K562 (cell line): ENCODE measurements around the gene CCDC27. TPM values are rescaled to one million over a fixed set of nuclear protein-coding genes. Genes with fewer than 3 reads are reported as not detected.

Source experiments
- ATAC-seq: fragments of 200-7000 bp; cut with Tn5 transposase; 3 replicates; pipeline ENCODE4 v1.9.1; 2020; ENCODE audit warnings: moderate library complexity
- BruUV-seq: library from RNA; stranded (reverse); fragments of 400-500 nt; replicated peaks from 2 replicates; lab custom pipeline; 2021; lab: Mats Ljungman, UMichigan
- CTCF ChIA-PET: fragments of 300-600 bp; formaldehyde crosslinking; extraction: SDS; loops from one replicate; lab custom pipeline; 2021; ENCODE audit warnings: low intra/inter-chr PET ratio; lab: Yijun Ruan, JAX
- POLR2A ChIA-PET: fragments of 300-600, 350-650 bp; sonication (Branson Sonifier 250); formaldehyde crosslinking; extraction: SDS; loops from one replicate; lab custom pipeline; 2021; ENCODE audit warnings: antibody characterized with exemption, inconsistent platforms; lab: Yijun Ruan, JAX
- DNase-seq, 4 experiments: peaks; one replicate each; pipeline versions ENCODE4 v3.0.0 to v3.0.0-alpha.2; 2011 to 2018; ENCODE audit warnings: low spot score in 3 of 4, mixed read lengths in 3 of 4; ENCODE audit errors: extremely low read depth in 1 of 4
- FAIRE-seq: peaks from 2 replicates; lab custom pipeline; 2011; peaks lifted over from hg19 to GRCh38; lab: Jason Lieb, UNC
- H2AFZ ChIP-seq: 2 replicates; pipeline ENCODE4 v1.6.0; 2011; ENCODE audit warnings: low read depth, low read length, control low read depth, inconsistent platforms
- H3K27ac ChIP-seq: fragments of 200-600 bp; 3 replicates; pipeline ENCODE4 v1.8.0; 2011; ENCODE audit warnings: low read depth, mild to moderate bottlenecking, control low read depth, inconsistent platforms, low read length, moderate library complexity, mixed read lengths; ENCODE audit errors: extremely low read depth
- H3K27me3 ChIP-seq, 2 experiments: fragments of 300-600 bp in 1 of 2; 2 replicates in 1 of 2; 3 replicates in 1 of 2; pipeline versions ENCODE4 v1.6.0 to v1.8.0; 2011; ENCODE audit warnings: inconsistent platforms in 2 of 2, low read length in 2 of 2, mild to moderate bottlenecking in 1 of 2, mixed read lengths in 1 of 2, moderate library complexity in 1 of 2; ENCODE audit not compliant: control insufficient read depth in 2 of 2, insufficient read depth in 2 of 2
- H3K36me3 ChIP-seq: fragments of 300-600 bp; 3 replicates; pipeline ENCODE4 v1.8.0; 2011; ENCODE audit warnings: mild to moderate bottlenecking, low read length, inconsistent platforms; ENCODE audit not compliant: control insufficient read depth, insufficient read depth
- H3K4me1 ChIP-seq, 2 experiments: fragments of 200-600 bp in 1 of 2; replicated peaks in 1 of 2; 2 replicates in 1 of 2; 3 replicates in 1 of 2; pipeline versions ENCODE4 v1.5.1 to v1.8.0; 2011; ENCODE audit warnings: inconsistent platforms in 2 of 2, low read length in 2 of 2, mild to moderate bottlenecking in 1 of 2, mixed read lengths in 1 of 2, moderate library complexity in 1 of 2; ENCODE audit not compliant: control insufficient read depth in 2 of 2, insufficient read depth in 2 of 2
- H3K4me2 ChIP-seq: 2 replicates; pipeline ENCODE4 v1.6.1; 2011; ENCODE audit warnings: low read length, control low read depth, inconsistent platforms, mixed read lengths; ENCODE audit not compliant: insufficient read depth
- H3K4me3 ChIP-seq: fragments of 200-600 bp; sonication (generic), shearing (Covaris generic); 2 replicates; pipeline ENCODE4 v1.5.1; 2016; ENCODE audit warnings: control low read depth, inconsistent platforms
- H3K79me2 ChIP-seq: fragments of 200-600 bp; 3 replicates; pipeline ENCODE4 v1.8.0; 2011; ENCODE audit warnings: low read length, inconsistent platforms; ENCODE audit not compliant: control insufficient read depth, insufficient read depth
- H3K9ac ChIP-seq, 2 experiments: 2 replicates each; pipeline versions ENCODE4 v1.6.0 to v1.6.1; 2011; ENCODE audit warnings: low read depth in 2 of 2, low read length in 2 of 2, control low read depth in 1 of 2, inconsistent platforms in 1 of 2, mild to moderate bottlenecking in 1 of 2, mixed read lengths in 1 of 2; ENCODE audit not compliant: insufficient read depth in 1 of 2
- H3K9me1 ChIP-seq: one replicate; pipeline ENCODE4 v1.6.0; 2011; ENCODE audit warnings: inconsistent platforms, mild to moderate bottlenecking, low read length, moderate library complexity; ENCODE audit not compliant: control insufficient read depth, insufficient read depth
- H3K9me3 ChIP-seq: replicated peaks from 2 replicates; pipeline ENCODE4 v1.5.1; 2011; ENCODE audit warnings: low read depth, low read length, inconsistent platforms; ENCODE audit not compliant: control insufficient read depth, insufficient read depth
- H4K20me1 ChIP-seq: replicated peaks from 2 replicates; pipeline ENCODE4 v1.6.1; 2011; ENCODE audit warnings: low read length, inconsistent platforms, mixed read lengths; ENCODE audit not compliant: control insufficient read depth, insufficient read depth
- ERF ChIP-seq: fragments of 450-650 bp; formaldehyde crosslinking; IDR thresholded peaks from 2 replicates; pipeline ENCODE4 v1.4.0; 2020; ENCODE audit warnings: mild to moderate bottlenecking, mixed read lengths
- HDAC3 ChIP-seq: fragments of 450-650 bp; IDR thresholded peaks from 2 replicates; pipeline ENCODE4 v1.6.1; 2018; ENCODE audit warnings: borderline replicate concordance, mild to moderate bottlenecking, moderate library complexity; ENCODE audit not compliant: partially characterized antibody
- POLR2G ChIP-seq: fragments of 200-400 bp; formaldehyde crosslinking; IDR thresholded peaks from 2 replicates; pipeline ENCODE4 v1.6.1; 2017; ENCODE audit warnings: low read depth, mild to moderate bottlenecking, antibody characterized with exemption, low read length, moderate library complexity
- RFX5 ChIP-seq: IDR thresholded peaks from 2 replicates; pipeline ENCODE4 v1.6.1; 2011; ENCODE audit warnings: low read depth, mild to moderate bottlenecking, improper control_type of control experiment, low read length
- SLC30A9 ChIP-seq: fragments of 250-450 bp; sonication (Bioruptor Pico); IDR thresholded peaks from 2 replicates; pipeline ENCODE4 v1.8.0; 2022; ENCODE audit warnings: mild to moderate bottlenecking, moderate library complexity
- WGBS: fragments of 100-300 bp; shearing (Covaris generic); methylation state at CpG from one replicate; pipeline ENCODE4 v1.1.6; 2016; ENCODE audit warnings: low coverage, mixed read lengths; ENCODE audit not compliant: insufficient coverage; ENCODE audit errors: missing lambda C conversion rate; 5-methylcytosine and 5-hydroxymethylcytosine counted together
- in situ Hi-C: fragments of 300-500 bp; cut with MboI; formaldehyde crosslinking; loops from 4 replicates; pipeline ENCODE4 v1.15.0; 2018; ENCODE audit warnings: inconsistent platforms, mixed read lengths
- intact Hi-C: fragments of 100-400 bp; cut with micrococcal nuclease; formaldehyde crosslinking; loops from 2 replicates; pipeline ENCODE4 v1.14.2; 2022
- polyA plus RNA-seq, 8 experiments: library from polyadenylated mRNA; depleted of rRNA in 4 of 8; stranded (reverse) in 5 of 8; unstranded in 3 of 8; fragments of >200 nt; fragmentation: Nextera tagmentation in 2 of 8; fragmentation: Illumina TruSeq in 1 of 8; extraction: Ambion mirVana in 2 of 8; extraction: Trizol in 1 of 8; gene quantifications; 2 replicates each; pipeline versions ENCODE4 v1.2.1 to v1.2.3, GENCODE V29; 2011 to 2014; ENCODE audit warnings: inconsistent platforms in 1 of 8, missing spikeins in 1 of 8
- total RNA-seq, 7 experiments: library from RNA; depleted of rRNA in 6 of 7; stranded (reverse); fragments of >200 nt in 6 of 7; fragmentation: Illumina TruSeq in 2 of 7; extraction: Trizol in 2 of 7; gene quantifications; 2 replicates each; pipeline versions ENCODE4 v1.2.1 to v1.2.3, GENCODE V29; 2011 to 2021; ENCODE audit warnings: low replicate concordance in 1 of 7

The CCDC27 gene
- total and polyA plus RNA-seq, 9 of the 15 experiments (the other 6 are each of a cell fraction or from before 2014, with no cell fraction given) = 0.01 to 0.04 TPM; not detected in 7

- H3K27me3 ChIP-seq = peaks cover 0 to 27% of the 10 kb centered on the region in 2 experiments; a peak in 3 of 5 replicates
- intact Hi-C loops = no loop called here
- no peak overlapping the region for H2AFZ ChIP-seq
- DNase-seq (no peak), FAIRE-seq (no peak), ATAC-seq (no peak)
- TF ChIP-seq POLR2G (0 out of 2 replicates have a peak, but pooled peaks have one; percentile 18), HDAC3 (no peak)
- no peaks in the 10 kb centered on the region for H3K79me2 ChIP-seq
- BruUV-seq = no TSS peak
- no peak overlapping the region for H3K9ac ChIP-seq
- ChIA-PET CTCF (no interaction called here), POLR2A (interaction anchor here (0.9 to 3.7 kb wide), 4 partner anchors 7 to 17 kb away, joined by 3 to 14 read pairs (median 4); partner anchors contain the start of gene CCDC27)
- H3K36me3 ChIP-seq = no peaks in the 10 kb centered on the region
- no peaks in the 10 kb centered on the region for H4K20me1 ChIP-seq
- no peaks in the 10 kb centered on the region for H3K9me1 ChIP-seq
- in situ Hi-C loops = no loop called here
- no peak overlapping the region for H3K27ac ChIP-seq
- 27% methylated on average over 15 of the region's 15 CpGs for WGBS
- no peaks in the 10 kb centered on the region for H3K9me3 ChIP-seq
- H3K4me1 ChIP-seq = peaks cover 13 to 44% of the 10 kb centered on the region in 2 experiments; a peak in 4 of 5 replicates
- H3K4me3 ChIP-seq = no peak overlapping the region
- H3K4me2 ChIP-seq = no peak overlapping the region
Observed at GRCh38 chr1:3762151-3762872, 10.1 kb downstream of the CCDC27 start.

- Histone ChIP-seq H3K4me2 (no peak overlapping the region), H3K9me3 (no peaks in the 10 kb centered on the region), H3K9ac (peak overlapping the region in 1 of 2 experiments; percentile 50; a peak in 1 of 4 replicates), H3K36me3 (no peaks in the 10 kb centered on the region), H4K20me1 (no peaks in the 10 kb centered on the region), H3K79me2 (no peaks in the 10 kb centered on the region), H3K27me3 (peaks cover 0 to 27% of the 10 kb centered on the region in 2 experiments; a peak in 3 of 5 replicates), H3K27ac (no peak overlapping the region), H3K4me3 (no peak overlapping the region), H2AFZ (no peak overlapping the region), H3K4me1 (peaks cover 16 to 47% of the 10 kb centered on the region in 2 experiments; a peak in 4 of 5 replicates), H3K9me1 (no peaks in the 10 kb centered on the region)
- CTCF ChIA-PET = no interaction called here
- in situ Hi-C loops (no loop called here), intact Hi-C loops (no loop called here)
- TF ChIP-seq ERF (CRISPR knock-in tag) (no peak), SLC30A9 (CRISPR knock-in tag) (no peak), RFX5 (no peak)
- POLR2A ChIA-PET = interaction anchor here (1.2 kb wide), 1 partner anchor 8 kb away, joined by 3 read pairs; no protein-coding TSS in a partner anchor
- 35% methylated on average over 12 of the region's 12 CpGs for WGBS
- FAIRE-seq = no peak
- ATAC-seq = no peak
- BruUV-seq = no TSS peak
- no peak for DNase-seq
Observed at GRCh38 chr1:3762873-3763228, 10.6 kb downstream of the CCDC27 start.
